K562 (cell line): ENCODE data around the gene ANKS1B. TPM values are rescaled to one million over a fixed set of nuclear protein-coding genes. Genes with fewer than 3 reads are reported as not detected.

ENCODE experiments used
- ATAC-seq: fragments of 200-7000 bp; cut with Tn5 transposase; 3 replicates; pipeline ENCODE4 v1.9.1; 2020; ENCODE audit warnings: moderate library complexity
- BruUV-seq: library from RNA; stranded (reverse); fragments of 400-500 nt; replicated peaks from 2 replicates; lab custom pipeline; 2021; lab: Mats Ljungman, UMichigan
- CTCF ChIA-PET: fragments of 300-600 bp; formaldehyde crosslinking; extraction: SDS; loops from one replicate; lab custom pipeline; 2021; ENCODE audit warnings: low intra/inter-chr PET ratio; lab: Yijun Ruan, JAX
- POLR2A ChIA-PET: fragments of 300-600, 350-650 bp; sonication (Branson Sonifier 250); formaldehyde crosslinking; extraction: SDS; loops from one replicate; lab custom pipeline; 2021; ENCODE audit warnings: antibody characterized with exemption, inconsistent platforms; lab: Yijun Ruan, JAX
- DNase-seq, 4 experiments: peaks; one replicate each; pipeline versions ENCODE4 v3.0.0 to v3.0.0-alpha.2; 2011 to 2018; ENCODE audit warnings: low spot score in 3 of 4, mixed read lengths in 3 of 4; ENCODE audit errors: extremely low read depth in 1 of 4
- FAIRE-seq: peaks from 2 replicates; lab custom pipeline; 2011; peaks lifted over from hg19 to GRCh38; lab: Jason Lieb, UNC
- H2AFZ ChIP-seq: 2 replicates; pipeline ENCODE4 v1.6.0; 2011; ENCODE audit warnings: low read depth, low read length, control low read depth, inconsistent platforms
- H3K27ac ChIP-seq: fragments of 200-600 bp; 3 replicates; pipeline ENCODE4 v1.8.0; 2011; ENCODE audit warnings: low read depth, mild to moderate bottlenecking, control low read depth, inconsistent platforms, low read length, moderate library complexity, mixed read lengths; ENCODE audit errors: extremely low read depth
- H3K27me3 ChIP-seq, 2 experiments: fragments of 300-600 bp in 1 of 2; 2 replicates in 1 of 2; 3 replicates in 1 of 2; pipeline versions ENCODE4 v1.6.0 to v1.8.0; 2011; ENCODE audit warnings: inconsistent platforms in 2 of 2, low read length in 2 of 2, mild to moderate bottlenecking in 1 of 2, mixed read lengths in 1 of 2, moderate library complexity in 1 of 2; ENCODE audit not compliant: control insufficient read depth in 2 of 2, insufficient read depth in 2 of 2
- H3K36me3 ChIP-seq: fragments of 300-600 bp; 3 replicates; pipeline ENCODE4 v1.8.0; 2011; ENCODE audit warnings: mild to moderate bottlenecking, low read length, inconsistent platforms; ENCODE audit not compliant: control insufficient read depth, insufficient read depth
- H3K4me1 ChIP-seq, 2 experiments: fragments of 200-600 bp in 1 of 2; replicated peaks in 1 of 2; 2 replicates in 1 of 2; 3 replicates in 1 of 2; pipeline versions ENCODE4 v1.5.1 to v1.8.0; 2011; ENCODE audit warnings: inconsistent platforms in 2 of 2, low read length in 2 of 2, mild to moderate bottlenecking in 1 of 2, mixed read lengths in 1 of 2, moderate library complexity in 1 of 2; ENCODE audit not compliant: control insufficient read depth in 2 of 2, insufficient read depth in 2 of 2
- H3K4me2 ChIP-seq: 2 replicates; pipeline ENCODE4 v1.6.1; 2011; ENCODE audit warnings: low read length, control low read depth, inconsistent platforms, mixed read lengths; ENCODE audit not compliant: insufficient read depth
- H3K4me3 ChIP-seq: fragments of 200-600 bp; sonication (generic), shearing (Covaris generic); 2 replicates; pipeline ENCODE4 v1.5.1; 2016; ENCODE audit warnings: control low read depth, inconsistent platforms
- H3K79me2 ChIP-seq: fragments of 200-600 bp; 3 replicates; pipeline ENCODE4 v1.8.0; 2011; ENCODE audit warnings: low read length, inconsistent platforms; ENCODE audit not compliant: control insufficient read depth, insufficient read depth
- H3K9ac ChIP-seq, 2 experiments: 2 replicates each; pipeline versions ENCODE4 v1.6.0 to v1.6.1; 2011; ENCODE audit warnings: low read depth in 2 of 2, low read length in 2 of 2, control low read depth in 1 of 2, inconsistent platforms in 1 of 2, mild to moderate bottlenecking in 1 of 2, mixed read lengths in 1 of 2; ENCODE audit not compliant: insufficient read depth in 1 of 2
- H3K9me1 ChIP-seq: one replicate; pipeline ENCODE4 v1.6.0; 2011; ENCODE audit warnings: inconsistent platforms, mild to moderate bottlenecking, low read length, moderate library complexity; ENCODE audit not compliant: control insufficient read depth, insufficient read depth
- H3K9me3 ChIP-seq: replicated peaks from 2 replicates; pipeline ENCODE4 v1.5.1; 2011; ENCODE audit warnings: low read depth, low read length, inconsistent platforms; ENCODE audit not compliant: control insufficient read depth, insufficient read depth
- H4K20me1 ChIP-seq: replicated peaks from 2 replicates; pipeline ENCODE4 v1.6.1; 2011; ENCODE audit warnings: low read length, inconsistent platforms, mixed read lengths; ENCODE audit not compliant: control insufficient read depth, insufficient read depth
- ETV5 ChIP-seq: sonication (generic); formaldehyde crosslinking; IDR thresholded peaks from 2 replicates; pipeline ENCODE4 v1.4.0; 2020; ENCODE audit warnings: low read depth, mild to moderate bottlenecking, missing genetic modification reagents
- FOXA3 ChIP-seq, 2 experiments: fragments of 450-650 bp in 1 of 2; sonication (generic) in 1 of 2; formaldehyde crosslinking; IDR thresholded peaks in 1 of 2; conservative IDR thresholded peaks in 1 of 2; 2 replicates each; pipeline versions ENCODE4 v1.4.0 to v1.8.0; 2020 to 2022; ENCODE audit warnings: mild to moderate bottlenecking in 2 of 2, missing genetic modification reagents in 1 of 2
- KLF6 ChIP-seq: fragments of 250-450 bp; sonication (Bioruptor Pico); IDR thresholded peaks from 2 replicates; pipeline ENCODE4 v1.4.0; 2020; ENCODE audit warnings: mild to moderate bottlenecking, moderate library complexity, borderline replicate concordance
- PML ChIP-seq: IDR thresholded peaks from 2 replicates; pipeline ENCODE4 v1.6.1; 2012; ENCODE audit warnings: low read length, inconsistent platforms
- PREB ChIP-seq: sonication (generic); formaldehyde crosslinking; IDR thresholded peaks from 2 replicates; pipeline ENCODE4 v1.8.1; 2023; ENCODE audit warnings: mild to moderate bottlenecking, missing genetic modification reagents
- SMAD3 ChIP-seq: fragments of 450-650 bp; formaldehyde crosslinking; conservative IDR thresholded peaks from 2 replicates; pipeline ENCODE4 v1.4.0; 2020; ENCODE audit warnings: mild to moderate bottlenecking
- STAG1 ChIP-seq: sonication (generic); formaldehyde crosslinking; IDR thresholded peaks from 2 replicates; pipeline ENCODE4 v1.5.0; 2020; ENCODE audit warnings: missing genetic modification reagents, borderline replicate concordance
- TAF15 ChIP-seq: fragments of 200-400 bp; formaldehyde crosslinking; IDR thresholded peaks from 2 replicates; pipeline ENCODE4 v1.6.1; 2017; ENCODE audit warnings: mild to moderate bottlenecking, low read depth, low read length, moderate library complexity
- ZNF445 ChIP-seq: fragments of 250-450 bp; sonication (Bioruptor Pico); IDR thresholded peaks from 2 replicates; pipeline ENCODE4 v1.4.0; 2020; ENCODE audit warnings: low read depth, mild to moderate bottlenecking, moderate library complexity
- WGBS: fragments of 100-300 bp; shearing (Covaris generic); methylation state at CpG from one replicate; pipeline ENCODE4 v1.1.6; 2016; ENCODE audit warnings: low coverage, mixed read lengths; ENCODE audit not compliant: insufficient coverage; ENCODE audit errors: missing lambda C conversion rate; 5-methylcytosine and 5-hydroxymethylcytosine counted together
- in situ Hi-C: fragments of 300-500 bp; cut with MboI; formaldehyde crosslinking; loops from 4 replicates; pipeline ENCODE4 v1.15.0; 2018; ENCODE audit warnings: inconsistent platforms, mixed read lengths
- intact Hi-C: fragments of 100-400 bp; cut with micrococcal nuclease; formaldehyde crosslinking; loops from 2 replicates; pipeline ENCODE4 v1.14.2; 2022
- polyA plus RNA-seq, 8 experiments: library from polyadenylated mRNA; depleted of rRNA in 4 of 8; stranded (reverse) in 5 of 8; unstranded in 3 of 8; fragments of >200 nt; fragmentation: Nextera tagmentation in 2 of 8; fragmentation: Illumina TruSeq in 1 of 8; extraction: Ambion mirVana in 2 of 8; extraction: Trizol in 1 of 8; gene quantifications; 2 replicates each; pipeline versions ENCODE4 v1.2.1 to v1.2.3, GENCODE V29; 2011 to 2014; ENCODE audit warnings: inconsistent platforms in 1 of 8, missing spikeins in 1 of 8
- total RNA-seq, 7 experiments: library from RNA; depleted of rRNA in 6 of 7; stranded (reverse); fragments of >200 nt in 6 of 7; fragmentation: Illumina TruSeq in 2 of 7; extraction: Trizol in 2 of 7; gene quantifications; 2 replicates each; pipeline versions ENCODE4 v1.2.1 to v1.2.3, GENCODE V29; 2011 to 2021; ENCODE audit warnings: low replicate concordance in 1 of 7

The ANKS1B gene
- total and polyA plus RNA-seq, 9 of the 15 experiments (the other 6 are each of a cell fraction or from before 2014, with no cell fraction given), result 0.04 to 0.47 (median 0.28) TPM; not detected in 4

- ChIA-PET CTCF (no interaction called here), POLR2A (interaction anchor here (1.2 kb wide), 1 partner anchor 11 kb away, joined by 3 read pairs; no protein-coding TSS in a partner anchor)
- H3K9ac ChIP-seq, result no peak overlapping the region
- intact Hi-C loops (no loop called here), in situ Hi-C loops (no loop called here)
- FAIRE-seq, result no peak
- DNase-seq, result no peak
- 0% methylated on average over 2 of the region's 3 CpGs for WGBS
- H3K4me3 ChIP-seq, result no peak overlapping the region
- H2AFZ ChIP-seq, result no peak overlapping the region
- no peaks in the 10 kb centered on the region for H3K4me1 ChIP-seq
- no peaks in the 10 kb centered on the region for H3K9me3 ChIP-seq
- H4K20me1 ChIP-seq, result no peaks in the 10 kb centered on the region
- TF ChIP-seq TAF15 (no peak), PREB (CRISPR knock-in tag) (no peak), ETV5 (no peak), KLF6 (no peak), PML (no peak), FOXA3 (CRISPR knock-in tag; conservative IDR thresholded peaks at IDR 0.05 in 1 of 2, IDR thresholded peaks at IDR 0.05 in 1 of 2) (no peak), SMAD3 (no peak), STAG1 (no peak), ZNF445 (CRISPR knock-in tag) (no peak)
- no peak overlapping the region for H3K27ac ChIP-seq
- H3K9me1 ChIP-seq, result no peaks in the 10 kb centered on the region
- no peak for ATAC-seq
- no peak overlapping the region for H3K4me2 ChIP-seq
- H3K79me2 ChIP-seq, result no peaks in the 10 kb centered on the region
- no peaks in the 10 kb centered on the region for H3K27me3 ChIP-seq
- H3K36me3 ChIP-seq, result no peaks in the 10 kb centered on the region
- no TSS peak for BruUV-seq
These were observed 32.3 kb upstream of the ANKS1B start for GRCh38 chr12:100017056-100017455.
